Esophagus muscularis mucosa (tissue), 4 donors: Measurements from ENCODE around the gene LYPD3. TPM values are rescaled to one million over a fixed set of nuclear protein-coding genes. Genes with fewer than 3 reads are reported as not detected.

ENCODE experiments used
- DNase-seq: peaks from one replicate; pipeline ENCODE4 v3.0.0-alpha.2; 2017; ENCODE audit errors: extremely low spot score
- H3K27ac ChIP-seq, 4 donors: fragments of 200-600 bp; sonication (generic); replicated peaks in 1 of 4; 1 replicate in 3 of 4; 2 replicates in 1 of 4; pipeline ENCODE4 v1.5.1; 2016 to 2019; ENCODE audit warnings: mild to moderate bottlenecking in 1 of 4
- H3K27me3 ChIP-seq, 4 donors: fragments of 200-600 bp; sonication (generic); one replicate each; pipeline versions ENCODE4 v1.5.1 to v1.6.0; 2016 to 2019
- H3K36me3 ChIP-seq, 4 donors: fragments of 200-600 bp; sonication (generic); one replicate each; pipeline ENCODE4 v1.5.1; 2016 to 2019
- H3K4me1 ChIP-seq, 4 donors: fragments of 200-600 bp; sonication (generic); one replicate each; pipeline ENCODE4 v1.5.1; 2016 to 2019
- H3K4me3 ChIP-seq, 4 donors: fragments of 200-600 bp; sonication (generic); 1 replicate in 2 of 4; 2 replicates in 2 of 4; pipeline ENCODE4 v1.5.1; 2016 to 2019; ENCODE audit warnings: mild to moderate bottlenecking in 4 of 4, moderate library complexity in 1 of 4
- H3K9me3 ChIP-seq, 4 donors: fragments of 200-600 bp; sonication (generic); 1 replicate in 3 of 4; 2 replicates in 1 of 4; pipeline ENCODE4 v1.5.1; 2016 to 2019
- EP300 ChIP-seq: sonication (generic); formaldehyde crosslinking; IDR thresholded peaks from one replicate; pipeline ENCODE4 v1.6.1; 2017; ENCODE audit warnings: antibody characterized with exemption
- POLR2A ChIP-seq: fragments of 450-650 bp; IDR thresholded peaks from one replicate; pipeline ENCODE4 v1.6.1; 2017; ENCODE audit warnings: antibody characterized with exemption, moderate library complexity, mild to moderate bottlenecking, low read depth
- POLR2AphosphoS5 ChIP-seq, 2 donors: sonication (generic); formaldehyde crosslinking; IDR thresholded peaks; one replicate each; pipeline ENCODE4 v1.6.1; 2017; ENCODE audit warnings: antibody characterized with exemption in 2 of 2
- WGBS: methylation state at CpG from one replicate; pipeline ENCODE4 v1.1.5; 2018; 5-methylcytosine and 5-hydroxymethylcytosine counted together
- intact Hi-C: fragments of 100-400 bp; cut with DNase I; formaldehyde crosslinking; loops from one replicate; pipeline ENCODE4 v1.15.1; 2023
- total RNA-seq, 4 donors: library from RNA; depleted of rRNA; stranded (reverse); fragments of >200 nt; gene quantifications; one replicate each; pipeline versions ENCODE4 v1.1.0 to v1.2.1, GENCODE V29; 2016
- TF ChIP-seq, protein P1 (sequence below), 3 experiments: fragments of 200-600 bp in 2 of 3; fragments of 450-650 bp in 1 of 3; sonication (generic) in 2 of 3; IDR thresholded peaks; one replicate each; pipeline ENCODE4 v1.5.1; 2017 to 2019; ENCODE audit warnings: antibody characterized with exemption in 3 of 3, mild to moderate bottlenecking in 2 of 3, moderate library complexity in 1 of 3

LYPD3 gene
- total RNA-seq, 4 donors from 2014 or later: 0.42 to 1.4 (median 0.84) TPM

DNA sequence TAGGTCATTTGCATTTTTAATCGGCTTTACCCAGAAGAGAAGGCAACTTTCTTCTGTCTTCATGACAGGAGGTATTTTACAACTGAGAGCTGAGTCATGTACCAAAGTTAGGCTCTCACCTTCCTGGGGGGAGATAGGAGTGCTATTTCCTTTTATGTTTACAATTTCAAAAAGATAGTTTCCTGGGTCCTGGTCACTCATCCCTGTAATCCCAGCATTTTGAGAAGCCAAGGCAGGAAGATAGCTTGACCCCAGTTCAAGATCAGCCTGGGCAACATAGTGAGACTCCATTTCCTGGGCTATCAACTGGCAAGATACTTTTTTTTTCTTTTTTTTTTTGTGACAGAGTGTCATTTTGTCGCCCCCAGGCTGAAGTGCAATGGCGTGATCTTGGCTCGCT lies 7.6 kb downstream of the LYPD3 start:
- WGBS: 90% methylated on average over 4 of the region's 4 CpGs
- no peaks in the 10 kb centered on the region for H3K27me3 ChIP-seq

DNA sequence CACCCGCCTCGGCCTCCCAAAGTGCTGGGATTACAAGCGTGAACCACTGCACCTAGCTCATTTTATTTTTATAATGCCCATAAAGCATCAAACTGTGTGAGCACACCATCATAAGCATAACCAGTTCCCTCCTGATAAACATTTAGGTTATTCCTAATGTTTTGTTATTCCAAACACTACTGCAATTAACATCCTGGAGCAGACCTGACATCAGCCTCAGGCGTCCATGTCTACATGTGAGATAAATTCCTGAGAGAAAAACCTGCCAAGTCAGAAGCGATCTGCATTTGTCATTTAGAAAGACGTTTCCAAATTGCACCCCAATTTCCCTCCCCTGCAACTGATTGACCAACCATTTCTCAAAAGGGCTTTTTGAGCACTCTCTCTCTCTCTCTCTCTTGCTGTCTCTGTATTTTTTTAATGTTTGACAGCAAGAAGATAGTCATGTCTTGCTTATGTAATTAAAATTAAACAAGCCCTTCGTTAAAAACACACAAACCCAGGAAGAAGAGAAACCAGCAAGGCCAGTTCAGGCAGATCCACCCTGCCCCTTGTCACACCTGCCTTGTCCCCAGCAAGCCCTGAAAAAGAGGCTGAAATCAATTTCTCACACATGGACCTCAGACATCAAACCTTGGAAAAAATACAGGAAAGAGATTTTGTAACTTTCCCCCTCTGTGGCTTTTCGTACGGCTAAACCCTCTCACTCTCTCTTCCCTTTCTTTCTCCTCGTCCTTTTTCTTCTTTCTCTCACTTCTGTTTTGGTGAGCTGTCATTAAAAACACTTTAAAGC lies 9.9 kb downstream of the LYPD3 start:
- Histone ChIP-seq H3K27me3 (no peaks in the 10 kb centered on the region), H3K36me3 (no peaks in the 10 kb centered on the region), H3K4me3 (no peak overlapping the region), H3K9me3 (no peaks in the 10 kb centered on the region), H3K27ac (no peak overlapping the region), H3K4me1 (peaks cover 0 to 9% (median 5%) of the 10 kb centered on the region in 4 donors)
- TF ChIP-seq POLR2AphosphoS5 (IDR thresholded peaks at IDR 0.05) (no peak), POLR2A (no peak), EP300 (no peak)
- TF ChIP-seq, protein P1, sequence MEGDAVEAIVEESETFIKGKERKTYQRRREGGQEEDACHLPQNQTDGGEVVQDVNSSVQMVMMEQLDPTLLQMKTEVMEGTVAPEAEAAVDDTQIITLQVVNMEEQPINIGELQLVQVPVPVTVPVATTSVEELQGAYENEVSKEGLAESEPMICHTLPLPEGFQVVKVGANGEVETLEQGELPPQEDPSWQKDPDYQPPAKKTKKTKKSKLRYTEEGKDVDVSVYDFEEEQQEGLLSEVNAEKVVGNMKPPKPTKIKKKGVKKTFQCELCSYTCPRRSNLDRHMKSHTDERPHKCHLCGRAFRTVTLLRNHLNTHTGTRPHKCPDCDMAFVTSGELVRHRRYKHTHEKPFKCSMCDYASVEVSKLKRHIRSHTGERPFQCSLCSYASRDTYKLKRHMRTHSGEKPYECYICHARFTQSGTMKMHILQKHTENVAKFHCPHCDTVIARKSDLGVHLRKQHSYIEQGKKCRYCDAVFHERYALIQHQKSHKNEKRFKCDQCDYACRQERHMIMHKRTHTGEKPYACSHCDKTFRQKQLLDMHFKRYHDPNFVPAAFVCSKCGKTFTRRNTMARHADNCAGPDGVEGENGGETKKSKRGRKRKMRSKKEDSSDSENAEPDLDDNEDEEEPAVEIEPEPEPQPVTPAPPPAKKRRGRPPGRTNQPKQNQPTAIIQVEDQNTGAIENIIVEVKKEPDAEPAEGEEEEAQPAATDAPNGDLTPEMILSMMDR (IDR thresholded peaks at IDR 0.05): no peak
- intact Hi-C loops: no loop called here
- DNase-seq: no peak
- 46% methylated on average over 10 of the region's 10 CpGs for WGBS

More for the DNA sequence above, 7.6 kb downstream of the LYPD3 start:
- TF ChIP-seq POLR2A (no peak), EP300 (no peak), POLR2AphosphoS5 (IDR thresholded peaks at IDR 0.05) (no peak)
- TF ChIP-seq, protein P1 (IDR thresholded peaks at IDR 0.05): no peak
- DNase-seq: no peak
- Histone ChIP-seq H3K27ac (no peak overlapping the region), H3K4me1 (peaks cover 0 to 12% (median 8%) of the 10 kb centered on the region in 4 donors), H3K4me3 (no peak overlapping the region), H3K36me3 (peaks cover 0 to 6% (median 3%) of the 10 kb centered on the region in 4 donors), H3K9me3 (no peaks in the 10 kb centered on the region)
- intact Hi-C loops: no loop called here

DNA sequence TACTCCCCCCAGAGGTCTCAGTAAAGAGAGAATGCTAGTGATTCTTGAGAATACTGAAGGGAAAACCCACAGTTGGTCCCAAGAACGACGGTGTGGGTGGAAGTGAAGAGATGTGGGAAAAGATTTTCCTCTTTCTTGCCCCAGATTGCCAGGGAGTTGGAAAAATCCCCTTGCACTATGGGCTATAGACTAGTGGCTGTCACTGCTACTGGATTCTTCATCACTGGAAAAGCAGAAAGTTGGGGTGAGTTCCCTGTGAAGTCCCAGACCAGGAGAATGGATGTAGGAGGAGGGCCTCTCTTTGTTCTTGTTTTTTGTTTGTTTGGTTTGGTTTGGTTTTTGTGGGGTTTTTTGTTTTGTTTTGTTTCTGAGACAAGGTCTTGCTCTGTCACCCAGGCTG lies 11.4 kb downstream of the LYPD3 start:
- H3K27ac ChIP-seq: no peak overlapping the region
- WGBS: 94% methylated on average over 2 of the region's 2 CpGs
- no peaks in the 10 kb centered on the region for H3K9me3 ChIP-seq
- H3K4me3 ChIP-seq: no peak overlapping the region
- peaks cover 0 to 9% (median 5%) of the 10 kb centered on the region in 4 donors for H3K4me1 ChIP-seq
- H3K36me3 ChIP-seq: no peaks in the 10 kb centered on the region
- TF ChIP-seq, protein P1 (IDR thresholded peaks at IDR 0.05): no peak
- TF ChIP-seq POLR2A: no peak
- no peak for TF ChIP-seq POLR2AphosphoS5 (IDR thresholded peaks at IDR 0.05)
- TF ChIP-seq EP300: no peak
- H3K27me3 ChIP-seq: no peaks in the 10 kb centered on the region
- intact Hi-C loops: no loop called here
- no peak for DNase-seq

DNA sequence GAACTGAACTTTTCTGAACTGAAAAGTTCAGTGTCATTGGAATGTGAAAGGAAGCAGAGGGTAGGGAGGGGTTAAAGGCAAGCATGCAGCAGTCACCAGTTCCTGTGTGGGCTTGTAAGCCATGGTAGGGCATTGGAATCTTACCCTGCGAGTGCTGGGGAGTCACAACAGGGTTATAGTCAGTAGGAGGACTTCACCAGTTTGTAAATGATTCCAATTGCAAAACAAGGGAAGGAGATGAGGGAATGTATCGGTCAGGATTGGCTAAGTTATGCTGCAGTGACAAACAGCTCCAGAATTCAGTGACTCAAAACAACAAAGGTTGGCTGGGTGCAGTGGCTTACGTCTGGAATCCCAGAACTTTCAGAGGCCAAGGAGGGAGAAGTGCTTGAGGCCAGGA lies 12.8 kb downstream of the LYPD3 start:
- no peaks in the 10 kb centered on the region for H3K36me3 ChIP-seq
- TF ChIP-seq POLR2AphosphoS5 (IDR thresholded peaks at IDR 0.05) (no peak), POLR2A (no peak)
- TF ChIP-seq, protein P1 (IDR thresholded peaks at IDR 0.05): no peak
- 75% methylated on average over 3 of the region's 3 CpGs for WGBS
- H3K4me1 ChIP-seq: peaks cover 0 to 9% (median 5%) of the 10 kb centered on the region in 4 donors
- H3K27ac ChIP-seq: no peak overlapping the region
- DNase-seq: no peak
- H3K27me3 ChIP-seq: no peaks in the 10 kb centered on the region
- intact Hi-C loops: no loop called here
- no peak overlapping the region for H3K4me3 ChIP-seq
- no peaks in the 10 kb centered on the region for H3K9me3 ChIP-seq
